HUES64 (cell line): ENCODE data around the gene KDM7A.

ENCODE experiments used
- H3K27ac ChIP-seq: 2 replicates; pipeline ENCODE4 v1.7.0; 2013; ENCODE audit warnings: low read depth, low read length, inconsistent platforms
- H3K27me3 ChIP-seq: 2 replicates; pipeline ENCODE4 v1.6.1; 2013; ENCODE audit warnings: mild to moderate bottlenecking, low read length; ENCODE audit not compliant: insufficient read depth
- H3K36me3 ChIP-seq: 2 replicates; pipeline ENCODE4 v1.6.1; 2013; ENCODE audit warnings: mild to moderate bottlenecking, low read length; ENCODE audit not compliant: insufficient read depth
- H3K4me1 ChIP-seq: 2 replicates; pipeline ENCODE4 v1.6.1; 2013; ENCODE audit warnings: mild to moderate bottlenecking, low read length, moderate library complexity; ENCODE audit not compliant: insufficient read depth
- H3K4me3 ChIP-seq: 2 replicates; pipeline ENCODE4 v1.5.1; 2013; ENCODE audit warnings: mild to moderate bottlenecking, low read length, moderate library complexity
- H3K9ac ChIP-seq: 2 replicates; pipeline ENCODE4 v1.6.1; 2013; ENCODE audit warnings: mild to moderate bottlenecking, low read depth, low read length
- H3K9me3 ChIP-seq: 2 replicates; pipeline ENCODE4 v1.6.1; 2013; ENCODE audit warnings: low read depth, low read length; ENCODE audit not compliant: insufficient read depth
- WGBS: fragments of 150-250, 120-280 bp; methylation state at CpG from one replicate; pipeline ENCODE4 v1.1.7; 2013; ENCODE audit warnings: missing lambda C conversion rate; 5-methylcytosine and 5-hydroxymethylcytosine counted together

The KDM7A gene

GRCh38 chr7:140197938-140198337, 21.2 kb upstream of the KDM7A start:
- WGBS = 95% methylated on average over 2 of the region's 2 CpGs
- 0 out of 2 replicates have a peak, but pooled peaks cover 4% of the 10 kb centered on the region for H3K9me3 ChIP-seq

GRCh38 chr7:140197218-140197890, 20.6 kb upstream of the KDM7A start:
- H3K9me3 ChIP-seq = 0 out of 2 replicates have a peak, but pooled peaks cover under 1% of the 10 kb centered on the region
- H3K27me3 ChIP-seq = no peaks in the 10 kb centered on the region
- H3K27ac ChIP-seq = no peak overlapping the region
- no peak overlapping the region for H3K4me3 ChIP-seq
- H3K4me1 ChIP-seq = no peaks in the 10 kb centered on the region
- H3K36me3 ChIP-seq = no peaks in the 10 kb centered on the region
- 80% methylated on average over 8 of the region's 9 CpGs for WGBS
- no peak overlapping the region for H3K9ac ChIP-seq

More at GRCh38 chr7:140197938-140198337, 21.2 kb upstream of the KDM7A start:
- Histone ChIP-seq H3K36me3 (no peaks in the 10 kb centered on the region), H3K4me3 (no peak overlapping the region), H3K4me1 (no peaks in the 10 kb centered on the region), H3K27me3 (no peaks in the 10 kb centered on the region), H3K27ac (no peak overlapping the region), H3K9ac (no peak overlapping the region)

GRCh38 chr7:140196361-140197217, 19.8 kb upstream of the KDM7A start:
- no peaks in the 10 kb centered on the region for H3K9me3 ChIP-seq
- no peaks in the 10 kb centered on the region for H3K27me3 ChIP-seq
- no peaks in the 10 kb centered on the region for H3K36me3 ChIP-seq
- no peak overlapping the region for H3K9ac ChIP-seq
- H3K27ac ChIP-seq = no peak overlapping the region
- H3K4me3 ChIP-seq = no peak overlapping the region
- WGBS = 90% methylated on average over 10 of the region's 10 CpGs
- H3K4me1 ChIP-seq = no peaks in the 10 kb centered on the region

GRCh38 chr7:140195859-140196258, 19.1 kb upstream of the KDM7A start:
- Histone ChIP-seq H3K36me3 (no peaks in the 10 kb centered on the region), H3K9ac (no peak overlapping the region), H3K4me1 (no peaks in the 10 kb centered on the region), H3K4me3 (no peak overlapping the region), H3K27ac (no peak overlapping the region), H3K27me3 (no peaks in the 10 kb centered on the region), H3K9me3 (no peaks in the 10 kb centered on the region)
- WGBS = no CpG with 5 or more reads among the region's 1 CpG

- Histone ChIP-seq H3K9me3 (no peaks in the 10 kb centered on the region), H3K4me1 (no peaks in the 10 kb centered on the region), H3K27me3 (no peaks in the 10 kb centered on the region), H3K27ac (no peak overlapping the region), H3K9ac (no peak overlapping the region), H3K4me3 (no peak overlapping the region), H3K36me3 (no peaks in the 10 kb centered on the region)
These were observed 15.8 kb upstream of the KDM7A start for GRCh38 chr7:140192620-140193019.

- no peaks in the 10 kb centered on the region for H3K4me1 ChIP-seq
- H3K9ac ChIP-seq = no peak overlapping the region
- no peaks in the 10 kb centered on the region for H3K36me3 ChIP-seq
- H3K4me3 ChIP-seq = no peak overlapping the region
- H3K9me3 ChIP-seq = no peaks in the 10 kb centered on the region
- H3K27me3 ChIP-seq = no peaks in the 10 kb centered on the region
- H3K27ac ChIP-seq = no peak overlapping the region
- WGBS = 77% methylated on average over 3 of the region's 3 CpGs
These were observed 15.4 kb upstream of the KDM7A start for GRCh38 chr7:140192176-140192575.

GRCh38 chr7:140190588-140190987, 13.8 kb upstream of the KDM7A start:
- Histone ChIP-seq H3K4me1 (no peaks in the 10 kb centered on the region), H3K9ac (no peak overlapping the region), H3K27me3 (no peaks in the 10 kb centered on the region), H3K4me3 (no peak overlapping the region), H3K27ac (no peak overlapping the region), H3K36me3 (no peaks in the 10 kb centered on the region), H3K9me3 (no peaks in the 10 kb centered on the region)

- Histone ChIP-seq H3K9ac (no peak overlapping the region), H3K27ac (no peak overlapping the region), H3K4me1 (no peaks in the 10 kb centered on the region), H3K4me3 (no peak overlapping the region), H3K36me3 (no peaks in the 10 kb centered on the region), H3K9me3 (no peaks in the 10 kb centered on the region), H3K27me3 (no peaks in the 10 kb centered on the region)
- 93% methylated on average over 2 of the region's 2 CpGs for WGBS
These were observed 13.1 kb upstream of the KDM7A start for GRCh38 chr7:140189917-140190316.

- H3K9ac ChIP-seq = no peak overlapping the region
- no peak overlapping the region for H3K27ac ChIP-seq
- peaks cover 2% of the 10 kb centered on the region; the same call in 1 of the 2 replicates for H3K4me1 ChIP-seq
- no peaks in the 10 kb centered on the region for H3K36me3 ChIP-seq
- H3K9me3 ChIP-seq = no peaks in the 10 kb centered on the region
- WGBS = 86% methylated on average over 3 of the region's 4 CpGs
- H3K27me3 ChIP-seq = peaks cover 26% of the 10 kb centered on the region
- no peak overlapping the region for H3K4me3 ChIP-seq
These were observed 6.1 kb upstream of the KDM7A start for GRCh38 chr7:140182917-140183316.

GRCh38 chr7:140179339-140179738, 2.6 kb upstream of the KDM7A start:
- WGBS = 92% methylated on average over 5 of the region's 5 CpGs
- no peaks in the 10 kb centered on the region for H3K36me3 ChIP-seq
- peaks cover 32% of the 10 kb centered on the region for H3K27me3 ChIP-seq
- no peak overlapping the region for H3K9ac ChIP-seq
- no peak overlapping the region for H3K4me3 ChIP-seq
- H3K9me3 ChIP-seq = no peaks in the 10 kb centered on the region
- no peak overlapping the region for H3K27ac ChIP-seq
- peaks cover 5% of the 10 kb centered on the region; the same call in 1 of the 2 replicates for H3K4me1 ChIP-seq

- Histone ChIP-seq H3K9me3 (no peaks in the 10 kb centered on the region), H3K36me3 (no peaks in the 10 kb centered on the region), H3K4me3 (peak overlapping the region; percentile 68), H3K27ac (no peak overlapping the region; the same call in 1 of the 2 replicates), H3K9ac (peak overlapping the region; percentile 77), H3K27me3 (peaks cover 26% of the 10 kb centered on the region), H3K4me1 (peaks cover 5% of the 10 kb centered on the region; the same call in 1 of the 2 replicates)
- WGBS = under 1% methylated on average over 94 of the region's 95 CpGs
These were observed 571 bp downstream of the KDM7A start for GRCh38 chr7:140176122-140176701.
